K562 (cell line): Measurements from ENCODE around the gene RAB5B. TPM values are rescaled to one million over a fixed set of nuclear protein-coding genes. Genes with fewer than 3 reads are reported as not detected.

ENCODE experiments used
- BCOR ChIP-seq: fragments of 450-650 bp; IDR thresholded peaks from 2 replicates; pipeline ENCODE4 v1.6.1; 2016
- BRD4 ChIP-seq: fragments of 200-600 bp; sonication (generic); IDR thresholded peaks from 2 replicates; pipeline ENCODE4 v1.6.1; 2017; ENCODE audit warnings: inconsistent platforms
- BRF2 ChIP-seq: IDR thresholded peaks from 3 replicates; pipeline ENCODE4 v1.6.1; 2011; ENCODE audit warnings: borderline replicate concordance, mild to moderate bottlenecking; ENCODE audit not compliant: insufficient read length, insufficient read depth
- E2F3 ChIP-seq: fragments of 250-450 bp; sonication (Bioruptor Pico); IDR thresholded peaks from 2 replicates; pipeline ENCODE4 v1.4.0; 2020; ENCODE audit warnings: mild to moderate bottlenecking
- FOXJ2 ChIP-seq: fragments of 200-800 bp; sonication (Bioruptor generic); IDR thresholded peaks from 2 replicates; pipeline ENCODE4 v1.6.1; 2016; ENCODE audit warnings: missing genetic modification characterization, missing compliant biosample characterization
- GABPB1 ChIP-seq: sonication (generic); formaldehyde crosslinking; IDR thresholded peaks from 2 replicates; pipeline ENCODE4 v1.8.0; 2022; ENCODE audit warnings: mild to moderate bottlenecking, missing genetic modification reagents
- RBM17 ChIP-seq: fragments of 200-400 bp; formaldehyde crosslinking; IDR thresholded peaks from 2 replicates; pipeline ENCODE4 v1.6.1; 2017; ENCODE audit warnings: low read depth, mild to moderate bottlenecking, low read length, borderline replicate concordance
- SMAD1 ChIP-seq: fragments of 150-350 bp; IDR thresholded peaks from 2 replicates; pipeline ENCODE4 v1.6.1; 2014; ENCODE audit warnings: low read length, low read depth; ENCODE audit not compliant: partially characterized antibody
- SMARCA4 ChIP-seq: fragments of 450-650 bp; IDR thresholded peaks from 2 replicates; pipeline ENCODE4 v1.6.1; 2016
- SMARCC2 ChIP-seq: fragments of 450-650 bp; IDR thresholded peaks from 2 replicates; pipeline ENCODE4 v1.6.1; 2017; ENCODE audit warnings: antibody characterized with exemption, moderate library complexity, mild to moderate bottlenecking, low read depth
- SREBF1 ChIP-seq: fragments of 150-350 bp; IDR thresholded peaks from 2 replicates; pipeline ENCODE4 v1.6.1; 2014; ENCODE audit warnings: antibody characterized with exemption, low read depth, low read length, borderline replicate concordance
- SRSF3 ChIP-seq: fragments of 200-400 bp; formaldehyde crosslinking; IDR thresholded peaks from 2 replicates; pipeline ENCODE4 v1.6.1; 2016; ENCODE audit warnings: mild to moderate bottlenecking, low read length, moderate library complexity; ENCODE audit not compliant: insufficient read depth
- TCF15 ChIP-seq: fragments of 250-450 bp; sonication (Bioruptor Pico); IDR thresholded peaks from 2 replicates; pipeline ENCODE4 v1.8.0; 2022; ENCODE audit warnings: moderate library complexity, mild to moderate bottlenecking, inconsistent platforms
- THRA ChIP-seq: fragments of 450-650 bp; IDR thresholded peaks from 2 replicates; pipeline ENCODE4 v1.6.1; 2017; ENCODE audit warnings: mild to moderate bottlenecking, moderate library complexity
- ZC3H4 ChIP-seq: sonication (generic); formaldehyde crosslinking; IDR thresholded peaks from 2 replicates; pipeline ENCODE4 v1.9.0; 2021; ENCODE audit warnings: missing genetic modification reagents, borderline replicate concordance
- ZNF407 ChIP-seq: fragments of 450-650 bp; IDR thresholded peaks from 2 replicates; pipeline ENCODE4 v1.6.1; 2016; ENCODE audit warnings: low read depth
- ZNF445 ChIP-seq: fragments of 250-450 bp; sonication (Bioruptor Pico); IDR thresholded peaks from 2 replicates; pipeline ENCODE4 v1.4.0; 2020; ENCODE audit warnings: low read depth, mild to moderate bottlenecking, moderate library complexity
- ZNF668 ChIP-seq: fragments of 250-450 bp; sonication (Bioruptor Pico); IDR thresholded peaks from 2 replicates; pipeline ENCODE4 v1.8.0; 2022; ENCODE audit warnings: mild to moderate bottlenecking, inconsistent platforms
- ZNF707 ChIP-seq: fragments of 250-450 bp; sonication (Bioruptor Pico); conservative IDR thresholded peaks from 2 replicates; pipeline ENCODE4 v1.8.0; 2022; ENCODE audit warnings: inconsistent platforms, mild to moderate bottlenecking, moderate library complexity
- polyA plus RNA-seq, 8 experiments: library from polyadenylated mRNA; depleted of rRNA in 4 of 8; stranded (reverse) in 5 of 8; unstranded in 3 of 8; fragments of >200 nt; fragmentation: Nextera tagmentation in 2 of 8; fragmentation: Illumina TruSeq in 1 of 8; extraction: Ambion mirVana in 2 of 8; extraction: Trizol in 1 of 8; gene quantifications; 2 replicates each; pipeline versions ENCODE4 v1.2.1 to v1.2.3, GENCODE V29; 2011 to 2014; ENCODE audit warnings: inconsistent platforms in 1 of 8, missing spikeins in 1 of 8
- total RNA-seq, 7 experiments: library from RNA; depleted of rRNA in 6 of 7; stranded (reverse); fragments of >200 nt in 6 of 7; fragmentation: Illumina TruSeq in 2 of 7; extraction: Trizol in 2 of 7; gene quantifications; 2 replicates each; pipeline versions ENCODE4 v1.2.1 to v1.2.3, GENCODE V29; 2011 to 2021; ENCODE audit warnings: low replicate concordance in 1 of 7

The RAB5B gene
- total and polyA plus RNA-seq, 9 of the 15 experiments (the other 6 are each of a cell fraction or from before 2014, with no cell fraction given) = 6.8 to 73.8 (median 25.2) TPM

- TF ChIP-seq SRSF3 (no peak), BRD4 (no peak), E2F3 (CRISPR knock-in tag) (no peak), ZNF445 (CRISPR knock-in tag) (no peak), BRF2 (no peak), RBM17 (no peak), ZNF407 (no peak), FOXJ2 (tag) (no peak), THRA (no peak), ZNF668 (CRISPR knock-in tag) (no peak), TCF15 (CRISPR knock-in tag) (no peak), BCOR (peak; percentile 98), ZNF707 (CRISPR knock-in tag) (no peak), GABPB1 (no peak), ZC3H4 (CRISPR knock-in tag) (no peak), SMAD1 (no peak), SREBF1 (no peak), SMARCC2 (peak; percentile 67; the same call in 1 of the 2 replicates), SMARCA4 (0 out of 2 replicates have a peak, but pooled peaks have one; percentile 42)
Observed at GRCh38 chr12:55996201-55996714, 22.4 kb downstream of the RAB5B start (continued).
